ENCODE data around the gene ACTR2. TPM values are rescaled to one million over a fixed set of nuclear protein-coding genes. Genes with fewer than 3 reads are reported as not detected.
A peak's percentile ranks its signal among the peaks of the same experiment; 100 is the strongest.

ACTR2 gene
- total RNA-seq, 3 donors from 2014 or later: 235 to 273 (median 268) TPM

DNA sequence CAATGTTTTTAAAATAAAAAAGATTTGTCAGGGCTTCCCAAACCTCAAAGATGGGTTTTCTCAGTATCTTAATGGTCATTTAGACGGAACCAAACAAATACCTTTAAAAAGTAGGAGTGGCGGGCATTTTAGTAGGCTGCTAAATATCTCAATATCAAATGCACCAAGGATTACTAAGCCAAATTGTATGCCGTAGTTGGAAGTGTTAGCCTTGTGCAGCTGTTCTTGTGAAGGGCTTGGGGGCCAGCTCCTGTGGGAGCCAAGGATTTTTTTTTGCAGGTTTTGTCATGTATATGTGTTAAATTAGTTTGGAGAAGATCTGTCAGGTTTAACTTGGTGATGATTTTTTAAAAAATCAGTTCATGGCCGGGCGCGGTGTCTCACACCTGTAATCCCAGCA, 52.1 kb downstream of the ACTR2 start:
- no peak for ATAC-seq
- DNase-seq: no peak
- TF ChIP-seq, protein P1, sequence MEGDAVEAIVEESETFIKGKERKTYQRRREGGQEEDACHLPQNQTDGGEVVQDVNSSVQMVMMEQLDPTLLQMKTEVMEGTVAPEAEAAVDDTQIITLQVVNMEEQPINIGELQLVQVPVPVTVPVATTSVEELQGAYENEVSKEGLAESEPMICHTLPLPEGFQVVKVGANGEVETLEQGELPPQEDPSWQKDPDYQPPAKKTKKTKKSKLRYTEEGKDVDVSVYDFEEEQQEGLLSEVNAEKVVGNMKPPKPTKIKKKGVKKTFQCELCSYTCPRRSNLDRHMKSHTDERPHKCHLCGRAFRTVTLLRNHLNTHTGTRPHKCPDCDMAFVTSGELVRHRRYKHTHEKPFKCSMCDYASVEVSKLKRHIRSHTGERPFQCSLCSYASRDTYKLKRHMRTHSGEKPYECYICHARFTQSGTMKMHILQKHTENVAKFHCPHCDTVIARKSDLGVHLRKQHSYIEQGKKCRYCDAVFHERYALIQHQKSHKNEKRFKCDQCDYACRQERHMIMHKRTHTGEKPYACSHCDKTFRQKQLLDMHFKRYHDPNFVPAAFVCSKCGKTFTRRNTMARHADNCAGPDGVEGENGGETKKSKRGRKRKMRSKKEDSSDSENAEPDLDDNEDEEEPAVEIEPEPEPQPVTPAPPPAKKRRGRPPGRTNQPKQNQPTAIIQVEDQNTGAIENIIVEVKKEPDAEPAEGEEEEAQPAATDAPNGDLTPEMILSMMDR (IDR thresholded peaks at IDR 0.05): no peak
- Histone ChIP-seq H3K4me1 (ENCODE audit: low read depth) (no peaks in the 10 kb centered on the region), H3K4me3 (no peak overlapping the region), H3K36me3 (ENCODE audit: low read depth) (no peaks in the 10 kb centered on the region), H3K9me3 (no peaks in the 10 kb centered on the region)
- intact Hi-C loops (cut with DNase I, micrococcal nuclease): no loop called here

DNA sequence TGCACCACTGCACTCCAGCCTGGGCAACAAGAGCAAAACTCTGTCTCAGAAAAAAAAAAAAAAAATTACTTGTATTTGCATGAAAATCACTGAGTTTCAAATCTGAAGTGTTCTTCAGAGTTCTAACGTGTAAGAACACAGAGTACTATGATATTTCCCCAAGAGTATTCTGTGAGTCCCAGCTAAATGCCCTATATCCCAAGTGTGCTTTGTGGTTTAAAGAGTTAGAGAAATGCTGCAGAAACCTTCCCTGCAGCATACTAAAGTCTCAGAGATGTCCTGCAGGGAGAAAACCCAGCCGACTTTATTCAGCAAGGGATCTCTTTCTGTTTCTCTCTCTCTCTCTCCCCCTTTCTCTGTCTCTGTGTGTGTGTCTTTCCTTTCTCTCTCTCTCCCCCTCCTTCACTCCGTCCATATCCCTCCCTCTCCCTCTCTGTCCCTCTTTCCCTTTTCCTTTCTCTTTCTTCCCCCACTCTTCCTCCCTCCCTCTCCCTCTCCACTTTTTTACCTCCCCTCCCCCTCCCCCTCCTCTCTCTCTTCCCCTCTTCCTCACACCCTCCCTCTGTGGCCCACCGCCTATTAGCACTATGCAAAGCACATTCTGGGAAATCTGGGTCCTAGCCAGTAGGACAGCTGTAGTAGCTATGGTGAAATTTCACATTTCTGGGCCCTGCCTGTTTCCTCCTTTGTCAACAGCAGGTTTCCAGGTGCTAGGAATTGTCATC, 54.2 kb downstream of the ACTR2 start:
- Histone ChIP-seq H3K9me3 (no peaks in the 10 kb centered on the region), H3K4me3 (no peak overlapping the region), H3K4me1 (ENCODE audit: low read depth) (no peaks in the 10 kb centered on the region), H3K36me3 (ENCODE audit: low read depth) (no peaks in the 10 kb centered on the region)
- TF ChIP-seq, protein P1 (IDR thresholded peaks at IDR 0.05): no peak
- no peak for DNase-seq
- intact Hi-C loops (cut with DNase I, micrococcal nuclease): no loop called here
- peak; percentile 30 for ATAC-seq

DNA sequence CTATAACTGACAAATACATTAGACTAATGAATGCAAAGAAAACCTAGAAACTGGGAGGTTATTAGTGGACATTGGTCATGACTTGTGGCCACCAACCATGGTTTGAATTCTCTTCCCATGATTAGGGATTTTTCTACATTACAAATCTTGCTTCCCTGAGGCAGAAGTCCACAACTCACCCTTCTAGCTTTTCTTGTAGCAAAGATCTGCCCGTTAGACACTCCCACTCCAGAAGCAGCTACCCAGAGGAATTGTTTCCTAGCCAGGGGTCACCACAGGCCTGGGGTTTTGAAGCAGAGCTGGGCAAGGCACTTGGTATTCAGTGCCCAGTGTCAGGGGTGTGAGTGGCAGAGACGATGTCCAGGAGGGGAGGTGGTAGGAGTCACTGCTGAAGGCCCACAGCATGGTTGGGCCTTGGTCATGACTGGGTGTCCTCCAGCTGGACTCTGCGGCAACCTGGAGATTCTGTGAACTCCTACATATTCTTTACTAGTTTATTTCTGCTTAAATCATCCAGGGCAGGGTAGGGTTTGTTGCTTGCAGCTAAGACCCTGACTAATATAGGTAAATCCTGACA, 54.9 kb downstream of the ACTR2 start:
- TF ChIP-seq, protein P1 (IDR thresholded peaks at IDR 0.05): no peak
- Histone ChIP-seq H3K9me3 (no peaks in the 10 kb centered on the region), H3K36me3 (ENCODE audit: low read depth) (no peaks in the 10 kb centered on the region), H3K4me3 (no peak overlapping the region), H3K4me1 (ENCODE audit: low read depth) (no peaks in the 10 kb centered on the region)
- ATAC-seq: no peak
- intact Hi-C loops (cut with DNase I, micrococcal nuclease): no loop called here
- no peak for DNase-seq

DNA sequence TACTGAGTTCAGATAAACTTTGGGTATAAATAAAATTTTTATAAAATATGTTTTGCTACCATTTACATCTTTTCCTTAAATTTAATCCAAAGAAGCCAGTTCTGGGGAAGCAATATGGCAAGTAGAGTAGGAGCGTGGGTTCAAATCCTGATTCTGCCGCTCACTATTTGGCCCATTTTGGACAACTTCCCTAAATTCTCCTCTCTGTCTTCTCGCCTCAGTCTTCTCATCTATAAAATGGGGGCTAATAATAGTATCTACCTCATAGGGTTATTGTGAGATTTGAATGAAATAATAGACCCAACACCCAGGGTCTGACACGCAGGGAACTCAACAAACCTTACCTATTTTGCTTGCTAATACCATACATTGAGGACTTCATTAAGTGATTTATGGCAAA, 59.7 kb downstream of the ACTR2 start:
- peaks cover 9% of the 10 kb centered on the region for H3K4me1 ChIP-seq (ENCODE audit: low read depth)
- intact Hi-C loops (cut with DNase I, micrococcal nuclease): no loop called here

DNA sequence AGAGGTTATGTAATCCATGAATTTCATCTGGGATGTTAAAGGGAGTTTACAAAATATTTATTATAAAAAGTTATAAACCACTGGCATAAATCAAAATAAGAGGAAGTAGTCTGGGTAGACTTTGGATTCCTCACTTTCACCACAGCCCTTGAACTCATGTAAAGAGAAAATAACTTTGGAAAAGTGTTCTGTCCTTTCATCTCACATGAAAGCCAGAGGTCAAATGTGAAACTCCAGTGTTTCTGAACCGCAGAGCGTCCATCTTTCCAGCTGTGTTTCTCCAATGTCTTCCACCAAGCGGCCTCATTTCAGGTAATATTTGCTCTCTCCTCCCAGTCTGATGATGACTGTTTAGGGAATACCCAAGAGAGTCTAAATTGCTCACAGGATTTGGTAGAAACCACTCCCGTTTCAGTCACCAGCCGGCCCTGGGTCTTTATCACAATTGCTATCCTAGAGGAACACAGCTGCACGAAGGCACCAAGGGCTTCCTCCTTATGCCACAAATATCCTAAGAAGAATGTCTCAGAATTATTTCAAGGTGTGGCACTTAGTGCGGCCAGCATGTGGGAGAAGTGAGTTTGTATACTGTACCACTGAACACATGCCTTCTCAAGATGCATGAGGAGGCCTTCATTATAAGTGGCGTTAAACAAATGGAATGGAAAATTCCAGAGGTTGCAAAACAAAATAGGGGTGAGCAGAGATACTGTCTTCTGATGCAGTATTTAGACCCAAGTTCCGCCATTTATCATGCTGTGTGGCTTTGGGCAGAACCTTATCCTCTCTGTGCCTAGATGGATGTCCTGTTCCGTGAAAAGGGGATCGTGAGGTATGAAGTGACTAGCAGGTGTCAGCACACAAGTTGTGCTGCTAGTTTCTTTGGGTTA, 63.8 kb downstream of the ACTR2 start:
- Histone ChIP-seq H3K4me3 (no peak overlapping the region), H3K36me3 (ENCODE audit: low read depth) (no peaks in the 10 kb centered on the region), H3K4me1 (ENCODE audit: low read depth) (peaks cover 9% of the 10 kb centered on the region), H3K9me3 (no peaks in the 10 kb centered on the region)
- TF ChIP-seq, protein P1 (IDR thresholded peaks at IDR 0.05): no peak
- DNase-seq (no peak), ATAC-seq (peak; percentile 32)
- intact Hi-C loops (cut with DNase I, micrococcal nuclease): no loop called here

More for the DNA sequence above, 59.7 kb downstream of the ACTR2 start:
- H3K9me3 ChIP-seq: no peaks in the 10 kb centered on the region
- no peak overlapping the region for H3K4me3 ChIP-seq
- H3K36me3 ChIP-seq (ENCODE audit: low read depth): no peaks in the 10 kb centered on the region
- no peak for ATAC-seq
- DNase-seq: no peak
- TF ChIP-seq, protein P1 (IDR thresholded peaks at IDR 0.05): no peak
